ENCODE measurements around the gene MRGPRF.

- no peak for TF ChIP-seq CTCF (IDR thresholded peaks at IDR 0.05; ENCODE audit: low read depth, low read length)
- no peak for TF ChIP-seq EZH2phosphoT487 (IDR thresholded peaks at IDR 0.05; ENCODE audit: low read depth)
These were observed 696 bp downstream of the MRGPRF start for GRCh38 chr11:69012092-69013008.

All from OCI-LY3 (cell line).